GM18499 (cell line): ENCODE measurements around the gene ZAP70.
A peak's percentile ranks its signal among the peaks of the same experiment; 100 is the strongest.
"Not testable (repeated sequence)": the region's sequence is repeated elsewhere in the genome, so short reads cannot be mapped to it uniquely, and the experiment has no call there.

Experiments
- ATAC-seq: cut with Tn5 transposase; IDR thresholded peaks from one replicate; pipeline ENCODE4 v1.9.1; 2021; ENCODE audit warnings: moderate number of reproducible peaks; ENCODE audit not compliant: insufficient read depth, unreplicated experiment

The ZAP70 gene

DNA sequence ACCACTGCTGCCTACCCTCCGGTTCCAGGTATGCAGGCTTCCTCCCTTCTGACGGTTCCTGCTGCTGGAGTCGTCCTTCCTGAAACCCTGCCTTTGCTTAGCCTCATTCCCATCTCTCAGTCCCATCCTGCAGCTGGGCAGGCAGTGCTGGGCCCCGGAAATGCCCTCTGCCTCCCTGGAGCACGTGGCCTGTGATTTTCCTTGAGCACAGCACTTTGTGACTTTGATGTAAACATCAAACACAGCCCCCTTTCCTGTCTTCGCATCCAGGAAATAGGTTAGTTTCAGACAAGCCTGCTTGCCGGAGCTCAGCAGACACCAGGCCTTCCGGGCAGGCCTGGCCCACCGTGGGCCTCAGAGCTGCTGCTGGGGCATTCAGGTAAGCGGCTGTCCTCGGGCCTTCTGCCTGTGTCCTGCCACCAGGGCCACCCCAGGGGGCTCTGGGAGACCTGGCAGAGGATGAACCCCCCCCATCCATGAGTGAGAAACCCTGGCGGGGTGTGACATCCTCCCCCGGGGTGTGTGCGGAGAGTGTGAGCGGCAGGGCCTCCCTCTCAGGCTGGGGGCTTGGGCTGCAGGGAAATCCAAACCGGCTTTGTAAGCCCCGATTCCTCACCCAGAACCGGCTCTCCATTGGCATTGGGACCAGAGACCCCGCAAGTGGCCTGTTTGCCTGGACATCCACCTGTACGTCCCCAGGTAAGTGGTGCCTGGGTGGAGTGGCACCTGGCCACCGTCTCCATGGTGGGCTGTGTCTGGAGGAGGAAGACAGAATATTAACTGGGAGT, at the start of gene ZAP70:
TSS of gene ZAP70 (plus strand) at position 281 of the 788 bp plus-strand sequence. CDS start 10,461 bp downstream, outside the sequence.
- no peak for ATAC-seq

- no peak for ATAC-seq
These were observed 49.8 kb upstream of the ZAP70 start for GRCh38 chr2:97663626-97663961.

- peak; percentile 70 for ATAC-seq
These were observed 49.3 kb upstream of the ZAP70 start, which contains the start of gene ACTR1B for GRCh38 chr2:97663962-97664635. Gene ACTR1B, minus strand, starts transcription at chr2:97664044. Its CDS starts 154 bp downstream, at chr2:97663890.

DNA sequence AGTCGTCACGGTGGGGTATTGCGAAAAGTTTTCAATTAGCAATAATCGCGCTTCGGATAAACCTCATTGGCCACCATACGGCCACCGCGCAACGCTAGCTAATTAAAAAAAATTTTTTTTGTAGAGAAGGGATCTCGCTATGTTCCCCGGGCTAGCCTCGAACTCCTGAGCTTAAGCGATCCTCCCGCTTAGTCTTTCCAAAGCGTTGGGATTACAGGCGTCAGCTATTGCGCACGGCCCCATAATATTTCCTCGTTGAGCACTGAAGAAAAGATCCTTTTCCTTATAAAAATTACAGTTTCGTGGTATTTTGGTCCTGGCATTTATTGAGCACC, 48.8 kb upstream of the ZAP70 start:
- ATAC-seq: no peak

- no peak for ATAC-seq
These were observed 43.9 kb upstream of the ZAP70 start, which contains the start of gene C2orf92 for GRCh38 chr2:97669448-97669847. Gene C2orf92, plus strand, starts transcription at chr2:97669713. Its CDS starts 76 bp downstream, at chr2:97669789.

GRCh38 chr2:97670471-97670870, 42.9 kb upstream of the ZAP70 start:
- ATAC-seq: no peak

DNA sequence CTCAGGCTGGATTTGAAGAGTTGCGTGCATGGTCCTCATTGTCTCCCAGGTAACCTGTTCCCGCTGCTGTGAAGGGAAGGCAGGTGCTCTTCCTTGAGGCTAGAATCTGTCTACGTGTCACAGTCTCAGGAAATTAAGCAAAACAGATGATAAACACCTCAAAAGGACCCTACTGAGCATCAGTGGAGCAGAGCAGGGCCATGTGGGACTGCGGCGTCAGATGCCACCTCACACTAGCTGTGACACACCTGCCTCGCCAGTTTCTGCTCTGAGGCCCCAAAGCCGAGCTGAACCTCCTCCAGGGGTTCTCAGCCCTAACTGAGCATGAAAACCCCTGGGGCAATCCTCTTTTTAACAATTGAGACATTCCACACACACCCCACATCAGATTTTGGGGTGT, 41.9 kb upstream of the ZAP70 start:
- no peak for ATAC-seq

DNA sequence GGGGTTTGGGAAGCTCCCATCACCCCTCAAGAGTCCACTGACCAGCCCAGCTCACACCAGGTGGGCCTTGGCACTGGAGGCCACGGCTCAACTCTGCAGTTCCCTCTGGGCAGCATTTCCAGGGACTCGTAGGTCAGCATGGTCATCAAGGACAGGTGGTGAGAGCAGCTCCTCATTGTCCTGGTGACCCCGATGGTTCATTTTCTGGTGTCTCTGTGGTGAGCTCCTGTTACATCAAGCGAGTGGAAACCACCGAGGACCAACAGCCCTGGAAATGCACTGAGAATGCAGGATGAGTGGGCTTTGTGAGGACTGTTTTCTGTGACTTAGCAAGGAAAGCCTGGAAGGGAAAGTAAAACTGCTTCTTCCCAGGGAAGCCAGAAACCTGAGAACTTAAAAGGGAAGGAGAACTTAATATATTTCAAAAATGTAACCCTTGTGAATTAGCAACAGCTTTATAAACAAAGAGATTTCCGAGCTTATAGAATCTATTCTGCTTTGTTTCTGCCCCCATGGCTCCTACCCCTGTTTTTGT, 40.7 kb upstream of the ZAP70 start:
- not testable (repeated sequence) for ATAC-seq

DNA sequence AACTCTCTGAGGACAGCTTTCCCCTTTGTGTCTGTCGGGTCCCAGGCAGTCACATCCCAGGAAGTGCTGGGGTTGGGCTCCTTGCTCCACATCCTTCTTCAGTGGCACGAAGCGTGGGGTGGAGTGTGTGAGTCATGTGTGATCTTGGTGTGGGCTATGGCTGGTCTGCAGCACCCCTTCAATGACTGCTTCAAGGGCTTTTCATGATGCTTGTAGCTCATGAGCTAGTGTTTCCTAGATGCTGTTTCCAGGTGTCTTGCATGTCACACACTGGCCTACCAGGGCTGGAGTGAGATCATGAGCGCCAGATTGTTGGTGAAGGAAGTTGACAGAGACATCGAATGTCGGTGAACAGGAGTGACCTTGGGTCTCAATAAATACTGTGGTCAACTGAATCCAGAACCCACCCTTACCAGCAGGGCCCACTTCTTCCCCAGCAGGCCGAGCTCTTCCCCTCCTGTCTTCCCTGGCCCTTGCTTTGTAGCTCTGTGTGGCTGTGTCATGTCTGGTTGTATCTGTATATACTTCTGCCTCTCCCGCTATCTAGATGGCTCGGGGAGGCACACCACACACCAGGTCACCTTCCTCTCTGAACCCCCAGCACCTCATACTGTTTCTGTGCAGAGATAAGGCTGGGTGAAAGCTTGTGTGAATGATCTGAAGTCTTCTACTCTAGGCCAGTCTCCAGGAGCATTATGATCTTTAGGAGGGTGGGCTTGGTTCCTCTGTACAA, 40.0 kb upstream of the ZAP70 start:
- ATAC-seq: no peak

- no peak for ATAC-seq
These were observed 39.5 kb upstream of the ZAP70 start for GRCh38 chr2:97673915-97674283.

DNA sequence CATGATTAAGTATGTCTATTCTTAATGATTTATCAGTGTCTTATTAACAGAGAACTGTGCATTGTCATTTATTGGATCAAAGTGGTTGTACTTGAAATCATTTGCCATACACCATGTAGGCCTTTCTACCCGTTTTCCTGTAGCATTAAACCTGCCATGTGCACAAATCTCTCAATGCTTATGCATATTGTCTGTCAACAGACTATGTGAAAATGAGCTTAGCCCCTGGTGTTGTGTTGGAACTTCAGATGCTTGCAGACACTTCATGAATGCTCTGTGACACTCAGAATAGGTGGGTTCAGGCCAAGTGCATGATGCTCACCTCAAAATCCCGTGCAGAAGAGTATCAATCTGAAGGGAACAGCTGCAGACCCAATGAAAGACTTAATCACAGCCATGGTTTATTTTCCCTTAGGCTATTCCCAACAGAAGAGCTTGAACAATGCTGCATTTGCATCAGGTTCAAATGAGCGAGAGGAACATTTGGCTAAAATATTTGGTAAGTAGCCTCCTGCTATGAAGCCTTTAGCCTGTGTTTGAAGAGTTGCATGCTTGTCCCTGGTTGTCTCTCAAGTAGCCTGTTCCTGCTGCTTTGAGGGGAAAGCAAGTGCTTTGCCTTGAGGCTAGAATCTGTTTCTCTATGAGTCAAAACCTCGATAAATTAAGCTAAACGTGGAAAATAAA, 37.8 kb upstream of the ZAP70 start:
- no peak for ATAC-seq

DNA sequence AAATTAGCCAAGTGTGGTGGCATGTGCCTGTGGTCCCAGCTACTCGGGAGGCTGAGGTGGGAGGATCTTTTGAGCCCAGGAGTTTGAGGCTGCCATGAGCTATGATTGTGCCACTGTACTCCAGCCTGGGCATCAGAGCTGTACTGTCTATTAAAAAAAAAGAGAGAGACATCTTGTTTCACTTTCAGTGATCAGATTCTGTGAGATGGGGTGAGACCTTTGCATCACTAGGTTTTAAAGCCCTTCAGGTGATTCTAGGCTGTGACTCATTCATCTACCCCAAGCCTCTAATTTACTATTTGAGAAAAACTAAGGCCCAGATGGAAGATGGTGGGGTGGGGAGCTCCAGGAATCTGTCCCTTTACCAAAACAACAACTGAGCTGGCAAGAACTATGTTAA, 36.8 kb upstream of the ZAP70 start:
- ATAC-seq: no peak

GRCh38 chr2:97677480-97677879, 35.9 kb upstream of the ZAP70 start:
- ATAC-seq: no peak

DNA sequence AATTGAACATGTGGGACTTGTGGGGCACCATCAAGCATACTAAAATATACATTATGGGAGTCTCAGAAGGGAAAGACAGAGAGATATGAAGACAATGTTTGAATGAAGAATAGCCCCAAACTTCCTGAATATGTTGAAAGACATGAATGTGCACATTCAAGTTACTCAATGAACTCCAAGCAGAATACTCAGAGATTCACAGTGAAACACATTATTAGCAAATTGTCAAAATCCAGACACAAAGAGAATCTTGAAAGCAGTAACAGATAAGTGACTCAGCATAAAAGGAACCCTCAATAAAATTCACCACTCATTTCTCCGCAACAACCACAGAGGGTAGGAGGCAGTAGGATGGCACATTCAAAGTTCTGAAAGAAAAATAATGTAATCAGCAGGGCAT, 35.1 kb upstream of the ZAP70 start:
- ATAC-seq: no peak

DNA sequence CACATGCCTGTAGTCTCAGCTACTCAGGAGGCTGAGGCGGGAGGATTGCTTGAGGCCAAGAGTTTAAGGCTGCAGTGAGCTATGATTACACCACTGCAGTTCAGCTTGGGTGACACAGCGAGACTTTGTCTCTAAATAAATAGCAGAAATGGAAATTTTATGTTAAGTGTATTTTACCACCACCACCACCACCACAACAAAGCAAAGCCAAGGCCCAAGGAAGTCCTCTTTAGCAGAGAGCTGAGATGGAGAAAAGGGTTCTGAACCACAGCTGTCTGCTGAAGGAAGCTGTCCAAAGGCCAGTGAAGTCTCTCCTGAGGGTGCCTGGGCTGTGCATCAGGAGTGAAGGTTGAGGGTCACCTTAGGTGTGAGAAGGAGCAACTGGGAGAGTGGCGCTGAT, 26.1 kb upstream of the ZAP70 start:
- not testable (repeated sequence) for ATAC-seq

- no peak for ATAC-seq
These were observed 25.1 kb upstream of the ZAP70 start for GRCh38 chr2:97688062-97688827.

- ATAC-seq: no peak
These were observed 22.2 kb upstream of the ZAP70 start for GRCh38 chr2:97691166-97691565.

GRCh38 chr2:97693476-97693875, 19.9 kb upstream of the ZAP70 start:
- no peak for ATAC-seq

- no peak for ATAC-seq
These were observed 17.6 kb upstream of the ZAP70 start for GRCh38 chr2:97695744-97696143.
